Osteocyte (in vitro differentiated cells): ENCODE measurements around the gene ANTXR1. TPM values are rescaled to one million over a fixed set of nuclear protein-coding genes. Genes with fewer than 3 reads are reported as not detected.

Source experiments
- DNase-seq: peaks from one replicate; pipeline ENCODE4 v3.0.0; 2021; ENCODE audit warnings: mixed read lengths; ENCODE audit not compliant: unreplicated experiment; ENCODE audit errors: extremely low spot score
- H3K27ac Mint-ChIP-seq: one replicate; pipeline ENCODE4 v1.8.0; 2021; ENCODE audit warnings: mild to moderate bottlenecking, mixed read lengths; ENCODE audit not compliant: unreplicated experiment
- H3K27me3 Mint-ChIP-seq: one replicate; pipeline ENCODE4 v1.8.0; 2021; ENCODE audit warnings: mixed read lengths; ENCODE audit not compliant: unreplicated experiment
- H3K36me3 Mint-ChIP-seq: one replicate; pipeline ENCODE4 v1.8.0; 2021; ENCODE audit warnings: mixed read lengths; ENCODE audit not compliant: unreplicated experiment
- H3K4me1 Mint-ChIP-seq: one replicate; pipeline ENCODE4 v1.8.0; 2021; ENCODE audit warnings: mixed read lengths; ENCODE audit not compliant: unreplicated experiment
- H3K4me3 Mint-ChIP-seq: one replicate; pipeline ENCODE4 v1.8.0; 2021; ENCODE audit warnings: mild to moderate bottlenecking, moderate library complexity, mixed read lengths; ENCODE audit not compliant: unreplicated experiment
- H3K9me3 Mint-ChIP-seq: one replicate; pipeline ENCODE4 v1.8.0; 2021; ENCODE audit warnings: mixed read lengths; ENCODE audit not compliant: unreplicated experiment
- CTCF ChIP-seq: fragments of 200-600 bp; sonication (generic); IDR thresholded peaks from 2 replicates; pipeline ENCODE4 v1.5.0; 2021; ENCODE audit warnings: antibody characterized with exemption, mild to moderate bottlenecking, moderate library complexity
- total RNA-seq: library from RNA; stranded (reverse); gene quantifications from 2 replicates; pipeline ENCODE4 v1.2.1, GENCODE V29; 2021

Gene ANTXR1
- total RNA-seq, 1 donor from 2014 or later: 144 TPM

GRCh38 chr2:69147841-69148533 is 135.0 kb downstream of the ANTXR1 start:
- no peak for DNase-seq
- no peak for TF ChIP-seq CTCF
- H3K9me3 Mint-ChIP-seq: peaks cover 5% of the 10 kb centered on the region
- H3K27ac Mint-ChIP-seq: no peak overlapping the region
- no peaks in the 10 kb centered on the region for H3K27me3 Mint-ChIP-seq
- H3K4me3 Mint-ChIP-seq: no peak overlapping the region
- H3K4me1 Mint-ChIP-seq: peaks cover 46% of the 10 kb centered on the region
- H3K36me3 Mint-ChIP-seq: peaks cover 20% of the 10 kb centered on the region

DNA sequence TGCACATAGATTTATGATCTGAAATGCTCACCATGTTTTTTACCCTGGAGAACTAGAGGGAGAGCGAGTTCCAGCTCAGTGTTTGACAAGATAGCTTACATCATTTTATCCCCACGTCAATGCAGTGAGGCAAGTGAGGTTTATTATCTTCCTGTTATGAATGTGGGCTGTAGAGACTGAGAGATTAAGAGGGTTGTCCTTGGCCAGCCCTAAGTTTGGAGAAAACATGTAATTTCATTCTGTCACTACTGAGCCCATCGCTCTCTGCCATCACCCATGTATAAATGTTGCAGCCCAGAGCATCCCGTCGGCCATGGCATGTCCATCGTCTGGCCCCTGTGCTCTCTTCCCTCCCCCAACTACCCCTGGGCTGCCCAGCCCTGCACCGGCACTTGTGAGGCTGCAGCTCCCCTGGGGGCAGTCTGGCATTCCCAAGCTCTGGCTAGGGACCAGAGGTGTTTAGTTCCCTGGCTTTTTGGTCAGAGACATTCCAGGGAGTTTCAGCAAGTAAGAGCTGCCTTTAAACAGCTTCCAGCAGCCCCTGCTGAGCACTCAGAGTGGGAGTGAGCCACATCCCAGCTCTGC is 136.7 kb downstream of the ANTXR1 start:
- Mint-ChIP-seq H3K4me3 (no peak overlapping the region), H3K36me3 (peaks cover 23% of the 10 kb centered on the region), H3K4me1 (peaks cover 44% of the 10 kb centered on the region), H3K27ac (peak overlapping the region; percentile 66), H3K27me3 (no peaks in the 10 kb centered on the region), H3K9me3 (peaks cover 5% of the 10 kb centered on the region)
- DNase-seq: no peak
- no peak for TF ChIP-seq CTCF

GRCh38 chr2:69151931-69152330 is 139.0 kb downstream of the ANTXR1 start:
- H3K4me3 Mint-ChIP-seq: no peak overlapping the region
- H3K9me3 Mint-ChIP-seq: peaks cover 5% of the 10 kb centered on the region
- no peak for DNase-seq
- TF ChIP-seq CTCF: no peak
- H3K27ac Mint-ChIP-seq: peak overlapping the region; percentile 18
- peaks cover 13% of the 10 kb centered on the region for H3K36me3 Mint-ChIP-seq
- no peaks in the 10 kb centered on the region for H3K27me3 Mint-ChIP-seq
- peaks cover 50% of the 10 kb centered on the region for H3K4me1 Mint-ChIP-seq

DNA sequence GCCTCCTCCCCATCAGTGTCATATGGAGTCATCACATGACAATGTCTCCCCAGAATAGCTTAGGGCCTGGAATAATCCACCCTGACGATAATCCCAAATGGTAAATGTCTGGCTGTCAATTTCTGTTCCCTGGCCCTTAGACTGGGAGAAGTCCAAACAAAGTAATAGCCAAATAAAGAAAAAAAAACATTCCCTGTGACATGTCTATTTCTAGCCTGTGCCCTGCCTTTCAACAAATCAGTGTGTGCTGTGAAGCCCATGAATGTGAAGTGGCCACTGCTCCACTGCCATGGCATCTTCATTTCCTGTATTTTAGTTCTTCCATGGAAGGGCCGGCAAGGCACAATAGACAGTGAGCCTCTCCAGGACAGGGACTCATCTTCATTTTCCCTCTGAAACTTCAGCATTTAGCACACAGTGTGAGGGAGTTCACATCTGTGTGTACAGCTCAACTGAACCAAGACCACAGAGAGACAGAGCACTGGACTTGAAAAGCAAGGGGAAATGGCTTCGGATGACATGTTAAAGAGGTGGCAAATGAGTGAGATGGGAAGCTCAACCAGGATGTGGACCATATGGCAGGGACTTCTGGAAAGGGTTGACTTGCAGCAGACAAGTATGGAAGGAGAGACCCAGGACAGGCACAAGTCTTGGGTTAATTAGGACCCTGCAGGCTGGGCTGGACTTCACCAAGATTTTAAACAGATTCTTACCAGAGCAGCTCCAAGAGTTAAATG is 140.0 kb downstream of the ANTXR1 start:
- Mint-ChIP-seq H3K4me1 (peaks cover 49% of the 10 kb centered on the region), H3K9me3 (peaks cover 5% of the 10 kb centered on the region), H3K36me3 (peaks cover 13% of the 10 kb centered on the region), H3K4me3 (no peak overlapping the region), H3K27ac (peak overlapping the region; percentile 87), H3K27me3 (no peaks in the 10 kb centered on the region)
- no peak for TF ChIP-seq CTCF
- no peak for DNase-seq

GRCh38 chr2:69154106-69154505 is 141.1 kb downstream of the ANTXR1 start:
- Mint-ChIP-seq H3K4me1 (peaks cover 46% of the 10 kb centered on the region), H3K27ac (peak overlapping the region; percentile 92), H3K9me3 (peaks cover 5% of the 10 kb centered on the region), H3K27me3 (no peaks in the 10 kb centered on the region), H3K36me3 (peaks cover 10% of the 10 kb centered on the region), H3K4me3 (no peak overlapping the region)
- no peak for TF ChIP-seq CTCF
- no peak for DNase-seq
